SK-N-SH treated with all-trans-retinoic acid at 6 μM for 48 hours (cell line): Measurements from ENCODE around the gene CDK14.

Experiments used
- ATAC-seq: fragments of 200-7000 bp; cut with Tn5 transposase; 3 replicates; pipeline ENCODE4 v1.9.1; 2020; ENCODE audit warnings: mild to moderate bottlenecking, moderate library complexity
- ARNTL ChIP-seq: fragments of 450-650 bp; formaldehyde crosslinking; IDR thresholded peaks from 2 replicates; pipeline ENCODE4 v1.5.0; 2020; ENCODE audit warnings: low read depth, mild to moderate bottlenecking, moderate library complexity, borderline replicate concordance
- BACH2 ChIP-seq: fragments of 250-450 bp; sonication (Bioruptor Pico); IDR thresholded peaks from 2 replicates; pipeline ENCODE4 v1.9.0; 2021; ENCODE audit warnings: mild to moderate bottlenecking, borderline replicate concordance
- CSDC2 ChIP-seq: fragments of 250-450 bp; sonication (Bioruptor Pico); IDR thresholded peaks from 2 replicates; pipeline ENCODE4 v1.5.0; 2020; ENCODE audit warnings: mild to moderate bottlenecking, moderate library complexity
- ESRRG ChIP-seq: fragments of 250-450 bp; sonication (Bioruptor Pico); IDR thresholded peaks from 2 replicates; pipeline ENCODE4 v1.6.1; 2021; ENCODE audit warnings: mild to moderate bottlenecking
- GLIS3 ChIP-seq: fragments of 250-450 bp; sonication (Bioruptor Pico); IDR thresholded peaks from 2 replicates; pipeline ENCODE4 v1.5.0; 2020; ENCODE audit warnings: mild to moderate bottlenecking, moderate library complexity
- OSR1 ChIP-seq: fragments of 250-450 bp; sonication (Bioruptor Pico); IDR thresholded peaks from 2 replicates; pipeline ENCODE4 v1.8.0; 2022; ENCODE audit warnings: moderate library complexity, mild to moderate bottlenecking, inconsistent platforms
- PPARA ChIP-seq: fragments of 250-450 bp; sonication (Bioruptor Pico); IDR thresholded peaks from 2 replicates; pipeline ENCODE4 v1.5.0; 2020; ENCODE audit warnings: mild to moderate bottlenecking, borderline replicate concordance
- RARB ChIP-seq: fragments of 250-450 bp; sonication (Bioruptor Pico); IDR thresholded peaks from 2 replicates; pipeline ENCODE4 v1.8.0; 2021; ENCODE audit warnings: mild to moderate bottlenecking, moderate library complexity
- SNAI2 ChIP-seq: fragments of 250-450 bp; sonication (Bioruptor Pico); IDR thresholded peaks from 2 replicates; pipeline ENCODE4 v1.5.0; 2020; ENCODE audit warnings: mild to moderate bottlenecking, moderate library complexity
- TCF4 ChIP-seq: fragments of 250-450 bp; sonication (Bioruptor Pico); IDR thresholded peaks from 2 replicates; pipeline ENCODE4 v1.8.0; 2021; ENCODE audit warnings: mild to moderate bottlenecking, moderate library complexity, borderline replicate concordance
- TOX ChIP-seq: fragments of 250-450 bp; sonication (Bioruptor Pico); IDR thresholded peaks from 2 replicates; pipeline ENCODE4 v1.8.0; 2021; ENCODE audit warnings: mild to moderate bottlenecking, moderate library complexity, borderline replicate concordance
- ZC3H10 ChIP-seq: fragments of 250-450 bp; sonication (Bioruptor Pico); IDR thresholded peaks from 2 replicates; pipeline ENCODE4 v1.5.1; 2021; ENCODE audit warnings: mild to moderate bottlenecking, moderate library complexity
- ZFP3 ChIP-seq: fragments of 250-450 bp; sonication (Bioruptor Pico); IDR thresholded peaks from 2 replicates; pipeline ENCODE4 v1.5.0; 2020; ENCODE audit warnings: mild to moderate bottlenecking, moderate library complexity
- ZNF70 ChIP-seq: fragments of 450-650 bp; formaldehyde crosslinking; IDR thresholded peaks from 2 replicates; pipeline ENCODE4 v1.5.0; 2020; ENCODE audit warnings: mild to moderate bottlenecking, moderate library complexity
- ZNF8 ChIP-seq: fragments of 450-650 bp; formaldehyde crosslinking; IDR thresholded peaks from 2 replicates; pipeline ENCODE4 v1.5.0; 2020; ENCODE audit warnings: mild to moderate bottlenecking, moderate library complexity
- TF ChIP-seq, protein P1 (sequence below): fragments of 250-450 bp; sonication (Bioruptor Pico); IDR thresholded peaks from 2 replicates; pipeline ENCODE4 v1.5.0; 2020; ENCODE audit warnings: mild to moderate bottlenecking, moderate library complexity
- TF ChIP-seq, protein P2 (sequence below): fragments of 250-450 bp; sonication (Bioruptor Pico); IDR thresholded peaks from 2 replicates; pipeline ENCODE4 v1.5.1; 2021; ENCODE audit warnings: mild to moderate bottlenecking, moderate library complexity
- TF ChIP-seq, protein P3 (sequence below): fragments of 250-450 bp; sonication (Bioruptor Pico); IDR thresholded peaks from 2 replicates; pipeline ENCODE4 v1.8.0; 2021; ENCODE audit warnings: low read depth, mild to moderate bottlenecking, moderate library complexity, borderline replicate concordance
- TF ChIP-seq, protein P4 (sequence below): fragments of 250-450 bp; sonication (Bioruptor Pico); IDR thresholded peaks from 2 replicates; pipeline ENCODE4 v1.5.1; 2020; ENCODE audit warnings: low read depth, mild to moderate bottlenecking, moderate library complexity

CDK14 gene

DNA sequence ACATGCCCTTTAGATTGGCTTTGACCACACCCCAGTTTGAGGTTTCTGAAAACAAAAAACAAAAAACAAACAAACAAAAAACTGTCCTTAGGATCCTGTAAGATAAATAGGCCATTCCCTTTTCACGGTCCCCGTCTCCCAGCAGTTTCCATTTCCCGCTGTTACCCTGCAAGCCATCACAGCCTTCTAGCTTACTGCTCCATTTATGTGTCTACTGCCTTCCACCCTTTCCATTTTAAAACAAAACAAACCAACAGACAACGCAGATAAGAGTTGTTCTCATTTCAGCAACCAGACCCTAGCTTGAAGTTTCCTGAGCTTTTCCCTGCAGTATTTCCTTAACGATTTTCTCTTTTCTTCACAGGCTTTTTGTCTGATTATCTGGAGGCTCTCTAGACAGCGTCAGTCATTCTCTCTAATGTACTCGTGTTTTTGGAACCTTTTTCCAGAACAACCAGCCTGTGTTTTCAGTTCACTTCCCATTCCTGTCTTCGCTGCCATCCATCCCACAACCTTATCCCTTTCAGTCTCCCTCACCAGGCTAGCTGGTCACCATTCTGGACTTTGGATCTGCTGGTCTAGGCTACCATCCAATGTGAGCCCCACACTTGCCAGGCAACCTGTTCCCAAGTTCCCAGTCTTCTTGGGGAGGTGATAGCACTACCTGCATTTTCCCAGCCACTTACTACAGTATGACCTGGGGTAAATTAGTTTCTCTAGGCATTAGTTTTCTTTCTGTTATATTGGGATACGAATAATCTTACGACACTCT is 350.8 kb downstream of the CDK14 start:
- ATAC-seq, result no peak
- TF ChIP-seq SNAI2 (CRISPR knock-in tag) (no peak), TCF4 (CRISPR knock-in tag) (no peak), ARNTL (CRISPR knock-in tag) (no peak), ZFP3 (CRISPR knock-in tag) (no peak), ZC3H10 (CRISPR knock-in tag) (no peak), OSR1 (CRISPR knock-in tag) (no peak), PPARA (CRISPR knock-in tag) (no peak), TOX (CRISPR knock-in tag) (no peak), ESRRG (CRISPR knock-in tag) (no peak)
- TF ChIP-seq, protein P1, sequence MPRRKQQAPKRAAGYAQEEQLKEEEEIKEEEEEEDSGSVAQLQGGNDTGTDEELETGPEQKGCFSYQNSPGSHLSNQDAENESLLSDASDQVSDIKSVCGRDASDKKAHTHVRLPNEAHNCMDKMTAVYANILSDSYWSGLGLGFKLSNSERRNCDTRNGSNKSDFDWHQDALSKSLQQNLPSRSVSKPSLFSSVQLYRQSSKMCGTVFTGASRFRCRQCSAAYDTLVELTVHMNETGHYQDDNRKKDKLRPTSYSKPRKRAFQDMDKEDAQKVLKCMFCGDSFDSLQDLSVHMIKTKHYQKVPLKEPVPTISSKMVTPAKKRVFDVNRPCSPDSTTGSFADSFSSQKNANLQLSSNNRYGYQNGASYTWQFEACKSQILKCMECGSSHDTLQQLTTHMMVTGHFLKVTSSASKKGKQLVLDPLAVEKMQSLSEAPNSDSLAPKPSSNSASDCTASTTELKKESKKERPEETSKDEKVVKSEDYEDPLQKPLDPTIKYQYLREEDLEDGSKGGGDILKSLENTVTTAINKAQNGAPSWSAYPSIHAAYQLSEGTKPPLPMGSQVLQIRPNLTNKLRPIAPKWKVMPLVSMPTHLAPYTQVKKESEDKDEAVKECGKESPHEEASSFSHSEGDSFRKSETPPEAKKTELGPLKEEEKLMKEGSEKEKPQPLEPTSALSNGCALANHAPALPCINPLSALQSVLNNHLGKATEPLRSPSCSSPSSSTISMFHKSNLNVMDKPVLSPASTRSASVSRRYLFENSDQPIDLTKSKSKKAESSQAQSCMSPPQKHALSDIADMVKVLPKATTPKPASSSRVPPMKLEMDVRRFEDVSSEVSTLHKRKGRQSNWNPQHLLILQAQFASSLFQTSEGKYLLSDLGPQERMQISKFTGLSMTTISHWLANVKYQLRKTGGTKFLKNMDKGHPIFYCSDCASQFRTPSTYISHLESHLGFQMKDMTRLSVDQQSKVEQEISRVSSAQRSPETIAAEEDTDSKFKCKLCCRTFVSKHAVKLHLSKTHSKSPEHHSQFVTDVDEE, result no peak
- TF ChIP-seq, protein P2, sequence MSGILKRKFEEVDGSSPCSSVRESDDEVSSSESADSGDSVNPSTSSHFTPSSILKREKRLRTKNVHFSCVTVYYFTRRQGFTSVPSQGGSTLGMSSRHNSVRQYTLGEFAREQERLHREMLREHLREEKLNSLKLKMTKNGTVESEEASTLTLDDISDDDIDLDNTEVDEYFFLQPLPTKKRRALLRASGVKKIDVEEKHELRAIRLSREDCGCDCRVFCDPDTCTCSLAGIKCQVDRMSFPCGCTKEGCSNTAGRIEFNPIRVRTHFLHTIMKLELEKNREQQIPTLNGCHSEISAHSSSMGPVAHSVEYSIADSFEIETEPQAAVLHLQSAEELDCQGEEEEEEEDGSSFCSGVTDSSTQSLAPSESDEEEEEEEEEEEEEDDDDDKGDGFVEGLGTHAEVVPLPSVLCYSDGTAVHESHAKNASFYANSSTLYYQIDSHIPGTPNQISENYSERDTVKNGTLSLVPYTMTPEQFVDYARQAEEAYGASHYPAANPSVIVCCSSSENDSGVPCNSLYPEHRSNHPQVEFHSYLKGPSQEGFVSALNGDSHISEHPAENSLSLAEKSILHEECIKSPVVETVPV (CRISPR knock-in tag), result no peak
- TF ChIP-seq, protein P3, sequence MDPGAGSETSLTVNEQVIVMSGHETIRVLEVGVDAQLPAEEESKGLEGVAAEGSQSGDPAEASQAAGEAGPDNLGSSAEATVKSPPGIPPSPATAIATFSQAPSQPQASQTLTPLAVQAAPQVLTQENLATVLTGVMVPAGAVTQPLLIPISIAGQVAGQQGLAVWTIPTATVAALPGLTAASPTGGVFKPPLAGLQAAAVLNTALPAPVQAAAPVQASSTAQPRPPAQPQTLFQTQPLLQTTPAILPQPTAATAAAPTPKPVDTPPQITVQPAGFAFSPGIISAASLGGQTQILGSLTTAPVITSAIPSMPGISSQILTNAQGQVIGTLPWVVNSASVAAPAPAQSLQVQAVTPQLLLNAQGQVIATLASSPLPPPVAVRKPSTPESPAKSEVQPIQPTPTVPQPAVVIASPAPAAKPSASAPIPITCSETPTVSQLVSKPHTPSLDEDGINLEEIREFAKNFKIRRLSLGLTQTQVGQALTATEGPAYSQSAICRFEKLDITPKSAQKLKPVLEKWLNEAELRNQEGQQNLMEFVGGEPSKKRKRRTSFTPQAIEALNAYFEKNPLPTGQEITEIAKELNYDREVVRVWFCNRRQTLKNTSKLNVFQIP (CRISPR knock-in tag), result no peak

DNA sequence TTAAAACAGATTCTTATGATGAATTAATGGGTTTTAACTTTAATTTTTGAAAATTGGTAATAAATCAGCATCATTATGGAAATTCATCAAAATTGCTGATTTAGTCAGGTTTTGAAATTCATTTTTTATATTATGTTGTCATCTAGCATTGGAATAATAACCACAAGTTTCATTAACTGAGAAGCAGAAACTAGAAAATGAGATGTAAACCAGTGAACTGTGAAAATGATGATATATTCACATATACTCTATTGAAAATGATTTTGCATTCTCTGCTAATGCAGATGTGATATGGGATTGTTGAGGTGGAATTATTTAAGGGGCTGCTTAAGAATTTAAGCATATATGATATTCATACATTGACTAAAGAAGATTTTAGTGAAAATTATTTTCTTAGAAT is 352.0 kb downstream of the CDK14 start:
- no peak for TF ChIP-seq ESRRG (CRISPR knock-in tag)
- TF ChIP-seq ZNF70 (CRISPR knock-in tag), result no peak
- no peak for TF ChIP-seq ZNF8 (CRISPR knock-in tag)
- TF ChIP-seq RARB (CRISPR knock-in tag), result no peak
- no peak for TF ChIP-seq BACH2 (CRISPR knock-in tag)
- TF ChIP-seq ZFP3 (CRISPR knock-in tag), result no peak
- no peak for TF ChIP-seq SNAI2 (CRISPR knock-in tag)
- no peak for TF ChIP-seq CSDC2
- TF ChIP-seq, protein P4, sequence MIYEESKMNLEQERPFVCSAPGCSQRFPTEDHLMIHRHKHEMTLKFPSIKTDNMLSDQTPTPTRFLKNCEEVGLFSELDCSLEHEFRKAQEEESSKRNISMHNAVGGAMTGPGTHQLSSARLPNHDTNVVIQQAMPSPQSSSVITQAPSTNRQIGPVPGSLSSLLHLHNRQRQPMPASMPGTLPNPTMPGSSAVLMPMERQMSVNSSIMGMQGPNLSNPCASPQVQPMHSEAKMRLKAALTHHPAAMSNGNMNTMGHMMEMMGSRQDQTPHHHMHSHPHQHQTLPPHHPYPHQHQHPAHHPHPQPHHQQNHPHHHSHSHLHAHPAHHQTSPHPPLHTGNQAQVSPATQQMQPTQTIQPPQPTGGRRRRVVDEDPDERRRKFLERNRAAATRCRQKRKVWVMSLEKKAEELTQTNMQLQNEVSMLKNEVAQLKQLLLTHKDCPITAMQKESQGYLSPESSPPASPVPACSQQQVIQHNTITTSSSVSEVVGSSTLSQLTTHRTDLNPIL (CRISPR knock-in tag), result no peak
- TF ChIP-seq GLIS3 (CRISPR knock-in tag), result no peak
- no peak for TF ChIP-seq TOX (CRISPR knock-in tag)
- TF ChIP-seq ZC3H10 (CRISPR knock-in tag), result no peak
- TF ChIP-seq, protein P1, result no peak
- TF ChIP-seq, protein P2 (CRISPR knock-in tag), result no peak
- ATAC-seq, result no peak
